OCI-LY7 (cell line): ENCODE results near the gene KIAA1958.

ENCODE experiments used
- CTCF ChIP-seq: fragments of 200-600 bp; sonication (generic); conservative IDR thresholded peaks from 2 replicates; pipeline ENCODE4 v1.5.1; 2014; ENCODE audit warnings: mild to moderate bottlenecking, antibody characterized with exemption, low read length, moderate library complexity, mixed read lengths
- EZH2phosphoT487 ChIP-seq: fragments of 200-600 bp; sonication (generic); IDR thresholded peaks from 2 replicates; pipeline ENCODE4 v1.6.1; 2018; ENCODE audit warnings: low read depth, borderline replicate concordance, mild to moderate bottlenecking, mixed run types, antibody characterized with exemption, low read length, moderate library complexity, mixed read lengths

DNA sequence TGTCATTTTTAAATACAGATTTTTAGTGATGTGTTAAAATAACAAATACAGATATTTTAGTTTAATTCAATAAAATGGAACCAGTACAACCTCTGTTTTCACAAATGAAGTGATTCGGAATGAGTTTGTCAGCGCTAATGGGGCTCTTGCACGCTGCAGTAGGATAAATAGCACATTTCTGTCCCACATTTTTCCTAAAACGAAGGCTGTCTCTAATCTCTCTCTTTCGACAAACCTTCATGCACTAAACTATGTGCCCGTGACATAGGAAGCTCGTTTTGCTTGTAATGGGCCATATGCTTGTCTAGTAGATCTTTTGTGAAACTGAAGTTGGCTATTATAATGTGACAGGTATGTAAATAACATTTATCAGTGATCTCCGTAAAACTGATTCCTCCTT, 130.7 kb downstream of the KIAA1958 start:
- no peak for TF ChIP-seq CTCF
- TF ChIP-seq EZH2phosphoT487, result no peak
